Spleen (tissue), 7 donors: ENCODE measurements around the gene TSKU.

Experiments
- POLR2A ChIP-seq, 3 donors: fragments of 450-650 bp; IDR thresholded peaks; one replicate each; pipeline ENCODE4 v1.5.1; 2017; ENCODE audit warnings: antibody characterized with exemption in 3 of 3, mild to moderate bottlenecking in 1 of 3
- POLR2AphosphoS5 ChIP-seq, 3 donors: sonication (generic); formaldehyde crosslinking; IDR thresholded peaks; one replicate each; pipeline ENCODE4 v1.5.1; 2017; ENCODE audit warnings: antibody characterized with exemption in 3 of 3
- TF ChIP-seq, protein P1 (sequence below), 11 experiments: fragments of 200-600 bp in 7 of 11; fragments of 450-650 bp in 4 of 11; sonication (generic) in 4 of 11; IDR thresholded peaks in 8 of 11; conservative IDR thresholded peaks in 3 of 11; 1 replicate in 7 of 11; 2 replicates in 4 of 11; pipeline versions ENCODE4 v1.4.0 to v1.8.0; 2016 to 2021; ENCODE audit warnings: antibody characterized with exemption in 11 of 11, inconsistent platforms in 4 of 11, mild to moderate bottlenecking in 1 of 11
- donor health status: DM: no; HTN: no; CAD: no; lungs with moderate emphysema.
- donor health status: DM: no; HTN: no; CAD: no.
- donor health status: DM: no; HTN: no; CAD: no.

DNA sequence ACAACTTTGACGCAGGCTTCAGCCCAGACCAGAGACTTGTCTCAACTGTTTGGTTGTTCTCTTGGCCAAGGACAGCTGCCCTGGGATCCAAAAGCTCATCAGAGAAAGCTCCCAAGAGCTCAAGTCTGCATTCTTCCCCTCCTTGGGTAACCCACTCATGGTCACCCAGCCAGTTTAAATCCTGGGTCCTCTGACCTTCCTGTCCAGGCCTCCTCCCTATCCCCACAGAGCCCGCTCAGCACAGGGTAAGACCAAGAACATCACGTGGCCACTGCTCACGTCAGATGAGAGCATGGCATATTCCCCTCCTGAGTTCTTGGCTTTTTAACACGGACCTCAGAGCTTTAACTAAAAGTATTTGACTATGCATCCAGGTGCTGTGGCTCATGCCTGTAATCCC, 25.8 kb downstream of the TSKU start:
- no peak for TF ChIP-seq POLR2A (IDR thresholded peaks at IDR 0.05)
- TF ChIP-seq, protein P1, sequence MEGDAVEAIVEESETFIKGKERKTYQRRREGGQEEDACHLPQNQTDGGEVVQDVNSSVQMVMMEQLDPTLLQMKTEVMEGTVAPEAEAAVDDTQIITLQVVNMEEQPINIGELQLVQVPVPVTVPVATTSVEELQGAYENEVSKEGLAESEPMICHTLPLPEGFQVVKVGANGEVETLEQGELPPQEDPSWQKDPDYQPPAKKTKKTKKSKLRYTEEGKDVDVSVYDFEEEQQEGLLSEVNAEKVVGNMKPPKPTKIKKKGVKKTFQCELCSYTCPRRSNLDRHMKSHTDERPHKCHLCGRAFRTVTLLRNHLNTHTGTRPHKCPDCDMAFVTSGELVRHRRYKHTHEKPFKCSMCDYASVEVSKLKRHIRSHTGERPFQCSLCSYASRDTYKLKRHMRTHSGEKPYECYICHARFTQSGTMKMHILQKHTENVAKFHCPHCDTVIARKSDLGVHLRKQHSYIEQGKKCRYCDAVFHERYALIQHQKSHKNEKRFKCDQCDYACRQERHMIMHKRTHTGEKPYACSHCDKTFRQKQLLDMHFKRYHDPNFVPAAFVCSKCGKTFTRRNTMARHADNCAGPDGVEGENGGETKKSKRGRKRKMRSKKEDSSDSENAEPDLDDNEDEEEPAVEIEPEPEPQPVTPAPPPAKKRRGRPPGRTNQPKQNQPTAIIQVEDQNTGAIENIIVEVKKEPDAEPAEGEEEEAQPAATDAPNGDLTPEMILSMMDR (IDR thresholded peaks at IDR 0.05 in 8 of 11, conservative IDR thresholded peaks at IDR 0.05 in 3 of 11): no peak
- no peak for TF ChIP-seq POLR2AphosphoS5 (IDR thresholded peaks at IDR 0.05)
